MCF 10A (cell line): ENCODE measurements around the gene SLC38A6. TPM values are rescaled to one million over a fixed set of nuclear protein-coding genes. Genes with fewer than 3 reads are reported as not detected.
"Not testable (repeated sequence)": the region's sequence is repeated elsewhere in the genome, so short reads cannot be mapped to it uniquely, and the experiment has no call there.

ENCODE experiments used
- BruUV-seq: library from RNA; stranded (reverse); fragments of 400-500 nt; replicated peaks from 2 replicates; lab custom pipeline; 2021; lab: Mats Ljungman, UMichigan
- CTCF ChIA-PET: fragments of 300-600 bp; sonication (Branson Sonifier 250); formaldehyde crosslinking; extraction: SDS; loops from one replicate; lab custom pipeline; 2021; ENCODE audit warnings: antibody characterized with exemption, inconsistent platforms; lab: Yijun Ruan, JAX
- POLR2A ChIA-PET: fragments of 300-600, 350-650 bp; sonication (Branson Sonifier 250); formaldehyde crosslinking; extraction: SDS; loops from one replicate; lab custom pipeline; 2020; ENCODE audit warnings: antibody characterized with exemption, inconsistent platforms; lab: Yijun Ruan, JAX
- DNase-seq: peaks from one replicate; pipeline ENCODE4 v3.0.0-alpha.2; 2018; ENCODE audit not compliant: unreplicated experiment
- H3K27ac Mint-ChIP-seq: one replicate; pipeline ENCODE4 v1.8.0; 2022; ENCODE audit warnings: mild to moderate bottlenecking, low read depth, mixed read lengths; ENCODE audit not compliant: unreplicated experiment
- H3K27me3 Mint-ChIP-seq: one replicate; pipeline ENCODE4 v1.8.0; 2022; ENCODE audit warnings: mixed read lengths; ENCODE audit not compliant: insufficient read depth, unreplicated experiment
- H3K36me3 Mint-ChIP-seq: one replicate; pipeline ENCODE4 v1.8.0; 2022; ENCODE audit warnings: mild to moderate bottlenecking, moderate library complexity, mixed read lengths; ENCODE audit not compliant: insufficient read depth, unreplicated experiment
- H3K4me1 Mint-ChIP-seq: one replicate; pipeline ENCODE4 v1.8.0; 2022; ENCODE audit warnings: mixed read lengths; ENCODE audit not compliant: insufficient read depth, unreplicated experiment
- H3K4me3 Mint-ChIP-seq: one replicate; pipeline ENCODE4 v1.8.0; 2022; ENCODE audit warnings: mild to moderate bottlenecking, moderate library complexity, mixed read lengths; ENCODE audit not compliant: unreplicated experiment
- H3K9me3 Mint-ChIP-seq: one replicate; pipeline ENCODE4 v1.8.0; 2022; ENCODE audit warnings: mixed read lengths; ENCODE audit not compliant: unreplicated experiment
- CTCF ChIP-seq: fragments of 200-600 bp; IDR thresholded peaks from one replicate; pipeline ENCODE4 v1.8.0; 2022; ENCODE audit warnings: antibody characterized with exemption, mild to moderate bottlenecking; ENCODE audit not compliant: unreplicated experiment
- intact Hi-C: fragments of 100-400 bp; cut with micrococcal nuclease; formaldehyde crosslinking; loops from 2 replicates; pipeline ENCODE4 v1.14.1; 2022
- total RNA-seq: library from RNA; stranded (reverse); gene quantifications from 2 replicates; pipeline ENCODE4 v1.2.3, GENCODE V29; 2022

Gene SLC38A6
- total RNA-seq, 1 experiment from 2014 or later = 7.9 TPM

- intact Hi-C loops = no loop called here
- no peaks in the 10 kb centered on the region for H3K9me3 Mint-ChIP-seq
- no peak overlapping the region for H3K4me3 Mint-ChIP-seq
- ChIA-PET CTCF (no interaction called here), POLR2A (interaction anchor here (0.7 kb wide), 1 partner anchor 922 kb away, joined by 3 read pairs; no protein-coding TSS in a partner anchor)
- H3K36me3 Mint-ChIP-seq = peaks cover 8% of the 10 kb centered on the region
- DNase-seq = no peak
- no peak for TF ChIP-seq CTCF
- no TSS peak for BruUV-seq
- H3K27ac Mint-ChIP-seq = no peak overlapping the region
- H3K27me3 Mint-ChIP-seq = no peaks in the 10 kb centered on the region
- H3K4me1 Mint-ChIP-seq = no peaks in the 10 kb centered on the region
Measured at GRCh38 chr14:61064210-61064609, 83.2 kb downstream of the SLC38A6 start.

GRCh38 chr14:61064856-61065255, 83.8 kb downstream of the SLC38A6 start:
- no peaks in the 10 kb centered on the region for H3K4me1 Mint-ChIP-seq
- intact Hi-C loops = no loop called here
- H3K9me3 Mint-ChIP-seq = peaks cover 6% of the 10 kb centered on the region
- no peaks in the 10 kb centered on the region for H3K27me3 Mint-ChIP-seq
- H3K36me3 Mint-ChIP-seq = peaks cover 8% of the 10 kb centered on the region
- no peak for TF ChIP-seq CTCF
- no peak for DNase-seq
- ChIA-PET POLR2A (interaction anchor here (0.7 kb wide), 1 partner anchor 923 kb away, joined by 3 read pairs; no protein-coding TSS in a partner anchor), CTCF (no interaction called here)
- no peak overlapping the region for H3K4me3 Mint-ChIP-seq
- no TSS peak for BruUV-seq
- no peak overlapping the region for H3K27ac Mint-ChIP-seq

GRCh38 chr14:61065656-61066055, 84.6 kb downstream of the SLC38A6 start:
- CTCF ChIA-PET = no interaction called here
- Mint-ChIP-seq H3K36me3 (peaks cover 8% of the 10 kb centered on the region), H3K9me3 (peaks cover 11% of the 10 kb centered on the region), H3K4me3 (no peak overlapping the region), H3K27ac (no peak overlapping the region), H3K4me1 (no peaks in the 10 kb centered on the region), H3K27me3 (no peaks in the 10 kb centered on the region)
- BruUV-seq = no TSS peak
- no peak for DNase-seq
- TF ChIP-seq CTCF = no peak
- POLR2A ChIA-PET = interaction anchor here (0.7 to 1.2 kb wide), 3 partner anchors 12 to 81 kb away, joined by 3 to 5 read pairs (median 3); no protein-coding TSS in a partner anchor
- intact Hi-C loops = no loop called here

GRCh38 chr14:61072442-61072841, 91.4 kb downstream of the SLC38A6 start:
- BruUV-seq, H3K4me3 Mint-ChIP-seq, POLR2A ChIA-PET, CTCF ChIA-PET, H3K4me1 Mint-ChIP-seq, H3K36me3 Mint-ChIP-seq, H3K27ac Mint-ChIP-seq, DNase-seq, H3K27me3 Mint-ChIP-seq: not testable (repeated sequence)
- H3K9me3 Mint-ChIP-seq = peaks cover 11% of the 10 kb centered on the region
- intact Hi-C loops = loop anchor here (10.0 kb wide), 1 partner anchor 72 kb away; no protein-coding TSS in a partner anchor
